ENCODE measurements around the gene STAT3.
"Not testable (repeated sequence)": the region's sequence is repeated elsewhere in the genome, so short reads cannot be mapped to it uniquely, and the experiment has no call there.

Gene STAT3

GRCh38 chr17:42386777-42387657 is 1.2 kb downstream of the STAT3 start:
- DNase-seq (ENCODE audit: low read depth in 2 of 2), result no peak

- DNase-seq (ENCODE audit: low read depth in 2 of 2), result no peak
Observed at GRCh38 chr17:42381898-42382297, 6.3 kb downstream of the STAT3 start.

- DNase-seq (ENCODE audit: low read depth in 2 of 2), result no peak
Observed at GRCh38 chr17:42380935-42381334, 7.3 kb downstream of the STAT3 start.

GRCh38 chr17:42378959-42379594 is 9.2 kb downstream of the STAT3 start:
- DNase-seq (ENCODE audit: low read depth in 2 of 2), result no peak

- DNase-seq (ENCODE audit: low read depth in 2 of 2), result no peak
Observed at GRCh38 chr17:42378359-42378958, 9.8 kb downstream of the STAT3 start.

- no peak for DNase-seq (ENCODE audit: low read depth in 2 of 2)
Observed at GRCh38 chr17:42373896-42374295, 14.3 kb downstream of the STAT3 start.

- DNase-seq (ENCODE audit: low read depth in 2 of 2), result no peak
Observed at GRCh38 chr17:42372142-42372541, 16.1 kb downstream of the STAT3 start.

- DNase-seq (ENCODE audit: low read depth in 2 of 2), result not testable (repeated sequence)
Observed at GRCh38 chr17:42368797-42369561, 19.3 kb downstream of the STAT3 start.

GRCh38 chr17:42368310-42368709 is 19.9 kb downstream of the STAT3 start:
- not testable (repeated sequence) for DNase-seq (ENCODE audit: low read depth in 2 of 2)

- DNase-seq (ENCODE audit: low read depth in 2 of 2), result not testable (repeated sequence)
Observed at GRCh38 chr17:42366176-42367023, 21.8 kb downstream of the STAT3 start.

- no peak for DNase-seq (ENCODE audit: low read depth in 2 of 2)
Observed at GRCh38 chr17:42365136-42365535, 23.1 kb downstream of the STAT3 start.

- no peak for DNase-seq (ENCODE audit: low read depth in 2 of 2)
Observed at GRCh38 chr17:42363767-42364585, 24.3 kb downstream of the STAT3 start.

GRCh38 chr17:42363231-42363630 is 25.0 kb downstream of the STAT3 start:
- DNase-seq (ENCODE audit: low read depth in 2 of 2), result no peak

- no peak for DNase-seq (ENCODE audit: low read depth in 2 of 2)
Observed at GRCh38 chr17:42362245-42362961, 25.8 kb downstream of the STAT3 start.

GRCh38 chr17:42361781-42362186 is 26.5 kb downstream of the STAT3 start:
- peak in 1 of 2 donors; percentile 19 for DNase-seq (ENCODE audit: low read depth in 2 of 2)

- DNase-seq (ENCODE audit: low read depth in 2 of 2), result not testable (repeated sequence)
Observed at GRCh38 chr17:42360388-42360787, 27.9 kb downstream of the STAT3 start.

GRCh38 chr17:42359133-42359532 is 29.1 kb downstream of the STAT3 start:
- no peak for DNase-seq (ENCODE audit: low read depth in 2 of 2)

- no peak for DNase-seq (ENCODE audit: low read depth in 2 of 2)
Observed at GRCh38 chr17:42358434-42358833, 29.8 kb downstream of the STAT3 start.
